COLO829 (cell line): ENCODE data around the gene GFRA4.

Source experiments
- DNase-seq: peaks from one replicate; pipeline ENCODE4 v3.0.0; 2012; ENCODE audit warnings: low spot score

The GFRA4 gene

GRCh38 chr20:3693376-3693775, 30.2 kb upstream of the GFRA4 start:
- no peak for DNase-seq

GRCh38 chr20:3692706-3693294, 29.6 kb upstream of the GFRA4 start:
- no peak for DNase-seq

- DNase-seq, result no peak
Measured at GRCh38 chr20:3691897-3692296, 28.7 kb upstream of the GFRA4 start.

GRCh38 chr20:3691306-3691705, 28.1 kb upstream of the GFRA4 start:
- DNase-seq, result no peak

- DNase-seq, result no peak
Measured at GRCh38 chr20:3690413-3690812, 27.2 kb upstream of the GFRA4 start.

- no peak for DNase-seq
Measured at GRCh38 chr20:3689978-3690377, 26.8 kb upstream of the GFRA4 start.

- DNase-seq, result peak; percentile 58
Measured at GRCh38 chr20:3687655-3688054, 24.5 kb upstream of the GFRA4 start.

GRCh38 chr20:3686867-3687321, 23.7 kb upstream of the GFRA4 start:
- DNase-seq, result no peak

GRCh38 chr20:3686421-3686820, 23.2 kb upstream of the GFRA4 start:
- DNase-seq, result no peak

GRCh38 chr20:3685341-3685740, 22.1 kb upstream of the GFRA4 start:
- no peak for DNase-seq

GRCh38 chr20:3681931-3682781, 19.0 kb upstream of the GFRA4 start, which contains the start of gene ADAM33:
ADAM33 (minus strand) TSS chr20:3682010; CDS start chr20:3682004, 6 bp downstream.
- DNase-seq, result no peak

GRCh38 chr20:3681352-3681930, 18.2 kb upstream of the GFRA4 start:
- no peak for DNase-seq

- DNase-seq, result no peak
Measured at GRCh38 chr20:3680701-3681351, 17.6 kb upstream of the GFRA4 start.

GRCh38 chr20:3679749-3680700, 16.8 kb upstream of the GFRA4 start:
- DNase-seq, result no peak

GRCh38 chr20:3678856-3679720, 15.9 kb upstream of the GFRA4 start:
- DNase-seq, result no peak

- no peak for DNase-seq
Measured at GRCh38 chr20:3678198-3678597, 15.0 kb upstream of the GFRA4 start.

- DNase-seq, result no peak
Measured at GRCh38 chr20:3677733-3678132, 14.5 kb upstream of the GFRA4 start.

- DNase-seq, result peak; percentile 28
Measured at GRCh38 chr20:3674995-3675900, 12.0 kb upstream of the GFRA4 start.

GRCh38 chr20:3674447-3674846, 11.2 kb upstream of the GFRA4 start:
- DNase-seq, result no peak
